ENCODE measurements around the gene ABHD17A.
"Not testable (repeated sequence)": the region's sequence is repeated elsewhere in the genome, so short reads cannot be mapped to it uniquely, and the experiment has no call there.

The ABHD17A gene

DNA sequence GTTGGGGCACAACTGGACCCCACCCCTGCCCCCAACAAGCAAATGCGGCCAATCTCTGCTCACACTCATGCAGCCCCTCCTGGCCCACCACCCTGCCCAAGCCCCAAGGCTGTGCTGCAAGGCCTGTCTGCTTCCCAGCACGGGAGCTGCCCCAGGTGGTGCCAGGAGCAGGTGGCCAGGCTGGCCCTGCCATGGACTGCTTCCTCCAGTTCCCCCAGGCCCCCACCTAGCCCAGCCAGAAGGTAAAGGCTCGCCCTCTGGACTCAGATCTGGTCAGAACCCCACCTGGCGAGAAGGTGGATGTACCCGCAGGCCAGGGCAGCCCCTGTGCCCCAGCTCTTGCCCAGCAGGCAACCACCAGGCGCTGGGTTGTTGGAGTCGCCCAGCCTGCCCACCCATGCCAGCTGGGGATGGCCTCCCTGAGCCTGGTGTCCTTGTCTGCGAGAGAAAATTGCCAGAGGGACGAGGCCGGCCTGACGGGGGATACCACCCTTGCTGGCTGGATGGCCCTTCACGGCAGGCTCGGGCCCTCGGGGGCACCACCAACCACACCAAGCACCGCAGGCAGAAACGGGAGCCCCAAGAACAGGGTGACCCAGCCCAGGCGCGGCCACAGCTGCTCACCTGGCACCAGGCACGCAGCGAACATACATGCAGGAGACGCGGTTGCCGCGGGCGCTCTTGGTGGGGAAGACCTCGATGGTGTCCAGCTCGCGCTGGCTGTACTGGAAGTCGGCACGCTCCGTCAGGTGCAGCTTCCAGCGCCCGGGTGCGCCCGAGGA lies 4.5 kb downstream of the ABHD17A start:
- no peak for DNase-seq

DNA sequence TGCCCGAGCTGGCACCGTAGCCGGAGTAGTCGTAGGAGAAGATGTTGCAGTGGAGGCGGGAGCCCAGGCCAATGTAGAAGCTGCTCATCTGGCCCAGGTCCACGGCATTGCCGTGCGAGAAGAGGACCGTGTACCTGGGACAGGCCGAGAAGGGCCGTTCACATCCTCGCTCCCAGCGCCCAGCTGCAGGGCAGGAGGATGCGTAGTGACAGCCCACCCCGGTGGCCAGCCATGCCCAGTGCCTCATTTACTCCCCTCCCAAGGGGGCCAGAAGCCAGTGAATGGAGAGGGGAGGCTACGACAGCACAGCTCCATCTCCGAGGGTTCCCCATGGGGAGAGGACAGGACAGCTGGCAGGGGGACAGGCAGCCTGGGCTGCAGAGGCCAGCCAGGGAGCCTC lies 5.3 kb downstream of the ABHD17A start:
- not testable (repeated sequence) for DNase-seq

DNA sequence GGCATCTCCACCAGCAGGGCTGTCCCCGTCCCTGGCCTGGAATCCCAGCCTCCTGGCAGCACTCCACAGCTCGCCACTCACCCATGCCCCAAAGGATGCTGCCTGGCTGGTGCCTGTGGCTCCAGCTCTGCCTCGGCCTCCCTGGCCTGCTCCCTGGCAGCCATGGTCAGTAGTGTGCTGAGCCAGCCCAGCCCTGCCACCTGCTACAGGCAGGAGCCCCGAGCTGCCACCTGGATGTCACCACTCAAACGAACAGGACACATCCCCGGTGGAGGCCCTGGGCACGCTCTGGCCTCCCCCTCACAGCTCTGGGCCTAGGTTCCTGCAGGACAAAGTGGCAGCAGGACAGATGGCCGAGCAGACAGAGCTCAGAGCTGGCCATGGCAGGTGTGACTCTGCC lies 6.7 kb downstream of the ABHD17A start:
- not testable (repeated sequence) for DNase-seq

DNA sequence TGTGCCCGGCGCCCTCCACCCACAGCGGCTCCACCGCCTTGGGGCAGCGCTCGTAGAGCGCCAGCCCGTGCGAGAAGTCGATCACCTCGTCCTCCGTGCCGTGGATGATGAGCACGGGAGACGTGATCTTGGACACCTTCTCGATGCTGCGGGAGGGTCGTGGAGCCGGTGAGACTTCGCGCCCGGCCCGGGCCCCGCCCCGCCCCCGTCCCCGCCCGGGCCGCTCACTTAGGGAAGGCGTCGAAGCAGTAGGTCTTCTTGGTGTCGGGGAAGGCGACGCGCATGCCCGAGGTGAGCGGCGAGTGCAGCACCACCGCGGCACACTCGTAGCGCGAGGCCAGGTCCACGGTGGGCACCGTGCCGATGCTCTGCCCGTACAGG lies 8.0 kb downstream of the ABHD17A start:
- not testable (repeated sequence) for DNase-seq

DNA sequence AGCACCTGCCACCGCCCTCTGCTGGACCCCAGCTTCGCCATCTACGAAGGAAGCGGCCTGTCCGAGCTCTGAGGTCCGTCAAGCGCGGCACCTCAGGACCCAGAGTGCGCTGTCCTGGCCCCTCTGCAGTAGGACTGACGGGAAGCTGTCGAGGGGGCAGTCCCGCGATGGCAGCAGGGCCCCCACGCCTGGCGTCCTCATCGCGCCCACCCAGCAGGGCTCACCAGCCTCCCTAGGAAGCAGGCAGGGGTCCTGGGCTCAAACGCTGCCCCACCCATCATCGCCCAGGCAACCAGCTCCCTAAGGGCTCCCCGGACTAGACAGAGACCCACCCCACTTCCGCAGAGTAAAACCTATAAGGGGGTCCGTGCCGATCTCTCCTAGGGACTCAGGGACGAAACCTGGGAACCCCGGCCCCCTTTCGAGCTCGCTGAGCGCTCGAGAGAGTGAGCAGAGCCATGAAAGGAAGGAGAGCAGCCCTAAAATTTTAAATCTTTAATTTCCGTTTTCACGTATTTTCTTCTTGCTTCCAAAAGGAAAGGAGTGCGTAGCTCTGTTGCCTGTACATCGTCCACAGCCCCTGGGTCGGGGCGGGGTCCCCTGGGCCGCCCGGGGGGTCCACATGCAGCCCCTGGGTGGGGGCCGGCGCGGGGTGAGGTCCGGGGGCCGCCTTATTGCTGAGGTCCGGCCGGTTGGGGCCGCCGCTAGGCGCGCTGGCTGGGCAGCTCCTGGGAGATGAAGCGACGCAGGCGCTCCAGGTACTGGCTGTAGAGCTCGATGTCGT lies 8.6 kb downstream of the ABHD17A start:
- not testable (repeated sequence) for DNase-seq

DNA sequence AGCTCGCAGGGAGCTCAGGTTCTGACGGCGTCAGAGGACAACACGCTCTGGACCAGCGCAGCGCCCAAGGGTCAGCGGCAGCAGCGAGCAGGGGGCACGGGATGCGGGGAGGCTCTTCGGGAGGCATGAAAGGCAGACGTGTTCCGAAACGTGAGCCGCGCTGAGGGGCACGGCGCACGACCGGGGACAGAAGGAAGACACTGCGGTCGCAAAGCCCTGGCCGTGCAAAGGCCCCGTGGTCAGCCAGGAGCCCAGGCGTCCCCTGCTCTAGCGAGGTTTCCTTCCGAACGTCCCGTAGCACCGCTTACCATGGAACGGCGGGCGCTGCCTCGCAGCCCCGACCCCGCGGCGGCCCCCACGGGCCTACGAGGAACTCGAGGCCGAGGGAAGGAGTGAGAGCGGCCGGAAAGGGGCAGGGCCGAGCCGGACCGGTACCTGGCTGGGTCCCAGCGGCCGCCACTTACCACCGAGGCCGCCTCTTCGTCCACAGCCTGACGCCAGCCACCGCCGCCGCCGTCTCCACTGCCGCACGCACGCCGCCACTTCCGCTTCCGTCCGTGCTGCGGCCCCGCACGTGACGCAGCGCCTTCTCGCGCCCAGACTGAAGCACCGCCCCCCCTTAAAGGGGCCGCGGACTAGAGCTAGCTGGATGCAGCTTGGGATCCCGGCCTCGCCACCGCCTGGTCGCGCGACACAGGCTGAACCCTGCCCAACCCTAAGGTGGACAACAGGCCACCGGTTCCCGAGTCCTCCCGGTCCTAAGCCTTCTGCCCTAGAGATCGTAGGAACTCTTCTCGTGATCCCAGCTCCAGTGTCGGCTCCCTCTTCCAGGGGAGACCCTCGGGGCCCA lies 9.4 kb downstream of the ABHD17A start:
- DNase-seq = peak; percentile 69

DNA sequence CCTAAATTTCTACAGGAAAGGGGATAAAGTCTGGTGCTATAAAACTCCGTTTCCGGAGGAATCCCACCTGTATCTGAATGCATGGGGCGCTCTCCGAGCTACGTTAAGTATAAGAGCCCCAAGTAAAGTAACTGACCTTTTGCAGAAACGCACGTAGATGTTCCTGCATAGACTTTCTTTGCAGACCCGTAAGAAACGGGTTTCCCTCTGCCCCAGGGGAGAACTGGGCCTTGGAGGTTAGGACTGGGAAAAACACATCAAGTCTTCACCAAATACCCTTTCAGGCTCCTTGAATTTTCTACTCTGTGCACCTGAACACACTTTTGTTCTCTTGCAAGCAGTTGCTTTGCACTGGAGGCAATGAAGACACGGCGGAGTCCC lies 10.0 kb downstream of the ABHD17A start:
- DNase-seq = not testable (repeated sequence)

DNA sequence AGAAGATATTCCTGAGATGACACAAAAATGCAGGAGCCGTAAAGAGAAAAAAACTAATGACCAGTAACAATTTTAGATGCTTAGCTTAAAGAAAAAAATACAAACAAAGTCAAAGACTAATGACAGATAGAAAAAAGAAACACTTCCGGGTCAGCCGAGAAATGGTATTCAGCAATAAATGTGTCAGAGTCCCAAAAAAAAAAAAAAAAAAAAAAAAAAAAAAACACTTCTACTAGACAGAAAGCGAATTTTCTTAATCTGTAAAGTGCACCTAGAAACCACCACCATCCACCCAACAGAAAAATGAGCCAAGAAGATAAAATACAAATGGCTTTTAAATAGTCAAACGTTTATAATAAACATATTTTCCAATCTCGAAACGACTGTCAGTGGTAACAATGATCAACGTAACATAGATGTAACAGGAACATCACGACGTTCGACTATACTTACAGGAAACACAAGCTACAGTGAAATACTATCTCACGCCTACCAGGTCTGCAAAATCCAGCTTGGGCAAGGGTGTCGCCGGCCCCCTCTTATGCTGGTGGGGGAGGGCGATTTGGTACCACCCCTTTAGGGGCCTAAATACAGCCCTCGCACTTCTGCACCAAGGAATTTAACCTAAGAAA lies 10.6 kb downstream of the ABHD17A start:
- DNase-seq = no peak

DNA sequence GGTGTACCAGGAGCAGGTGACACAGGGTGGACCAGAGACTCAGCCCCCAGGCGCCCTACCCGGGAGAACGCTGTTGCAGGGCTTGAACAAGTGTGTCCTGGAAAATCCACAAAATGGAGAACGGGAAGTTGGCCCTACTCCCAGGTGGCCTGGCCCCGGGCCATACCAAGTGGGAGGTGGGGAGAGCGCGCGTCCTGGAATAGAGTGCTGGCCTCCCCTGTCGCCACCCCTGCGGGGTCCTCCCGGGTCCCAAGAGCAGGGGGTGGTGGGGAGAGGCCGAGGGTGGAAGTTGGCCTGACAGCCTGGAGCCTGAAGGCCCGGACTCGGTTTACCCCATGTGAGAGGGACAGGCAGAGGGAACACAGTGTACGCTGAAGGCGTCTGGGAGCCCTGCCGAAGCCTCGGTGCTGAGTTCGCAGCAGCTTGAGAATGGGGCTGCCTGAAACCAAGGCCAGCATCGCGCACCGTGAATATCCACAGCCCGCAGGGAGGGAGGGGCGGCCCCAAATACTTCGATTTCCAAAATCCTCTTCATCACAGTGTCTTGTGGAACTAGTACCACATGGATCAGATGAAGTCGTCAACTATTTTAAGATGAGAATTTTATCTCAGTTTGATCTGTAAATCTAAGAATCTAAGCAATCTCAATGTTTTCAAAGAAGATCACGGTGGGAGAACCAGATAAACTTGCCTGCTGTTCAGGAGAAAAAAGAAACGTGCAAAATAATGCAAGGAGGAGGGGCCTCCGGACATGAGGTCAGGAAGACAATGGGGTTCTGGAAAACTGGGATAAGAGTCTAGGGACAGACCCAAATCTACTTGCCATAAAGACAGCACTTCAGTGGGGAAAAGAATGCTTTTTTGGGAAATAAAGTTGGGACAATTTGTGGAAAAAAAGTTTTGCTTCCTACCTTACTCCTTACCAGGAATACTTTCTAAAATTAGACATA lies 11.5 kb downstream of the ABHD17A start:
- DNase-seq = no peak

DNA sequence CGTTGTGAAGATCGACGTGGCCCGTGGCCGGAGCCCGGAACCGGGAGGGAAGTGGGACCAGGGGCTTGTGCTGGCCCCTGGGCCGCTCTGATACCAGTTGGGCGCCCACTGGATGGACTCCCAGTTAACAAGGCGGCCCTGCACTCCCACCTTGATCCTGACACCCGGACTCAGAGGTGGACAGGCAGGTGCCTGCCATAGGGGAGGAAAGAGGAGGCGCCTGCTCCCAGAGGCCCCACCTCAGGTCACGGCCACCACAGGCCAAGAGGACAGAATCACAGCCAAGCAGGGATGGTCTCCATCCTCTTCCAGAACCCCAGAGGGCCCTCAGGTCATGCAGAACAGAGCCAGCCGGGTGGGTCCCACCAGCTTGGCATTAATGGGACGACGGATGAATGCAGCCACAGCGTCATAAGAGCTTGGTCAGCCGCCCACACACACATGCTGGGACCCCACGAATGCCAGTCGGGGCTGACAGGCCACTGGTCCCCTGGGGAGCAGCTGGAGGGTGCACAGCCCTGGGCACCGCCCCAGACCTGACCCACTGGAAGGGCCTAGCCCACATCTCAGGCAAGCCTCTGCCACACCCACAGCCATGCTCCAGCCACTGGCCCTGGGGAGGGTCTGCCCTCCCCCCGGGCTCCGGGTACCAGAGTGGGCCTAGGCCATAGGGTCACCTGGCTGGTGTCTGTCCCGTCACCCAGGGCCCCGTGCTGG lies 12.3 kb downstream of the ABHD17A start:
- DNase-seq = no peak

DNA sequence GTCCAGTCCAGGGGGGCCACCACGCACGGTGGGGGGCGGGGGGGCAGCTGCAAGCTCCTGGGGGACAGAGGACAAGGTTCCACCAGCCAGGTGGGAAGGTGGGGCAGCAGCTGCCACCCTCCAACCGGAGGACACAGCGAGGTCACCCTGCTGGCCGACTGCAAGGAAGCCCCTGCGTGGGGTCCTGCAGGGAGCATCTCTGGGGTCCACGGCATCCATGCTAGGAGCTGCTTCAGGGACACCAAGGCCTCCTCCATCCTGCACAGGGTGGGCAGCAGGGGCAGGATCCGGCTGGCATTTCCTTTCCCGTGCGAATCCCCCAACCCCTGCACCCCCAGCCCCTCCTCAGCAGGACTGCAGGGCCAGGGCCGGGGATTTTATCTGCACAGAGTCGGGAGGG lies 13.7 kb downstream of the ABHD17A start:
- DNase-seq = no peak

DNA sequence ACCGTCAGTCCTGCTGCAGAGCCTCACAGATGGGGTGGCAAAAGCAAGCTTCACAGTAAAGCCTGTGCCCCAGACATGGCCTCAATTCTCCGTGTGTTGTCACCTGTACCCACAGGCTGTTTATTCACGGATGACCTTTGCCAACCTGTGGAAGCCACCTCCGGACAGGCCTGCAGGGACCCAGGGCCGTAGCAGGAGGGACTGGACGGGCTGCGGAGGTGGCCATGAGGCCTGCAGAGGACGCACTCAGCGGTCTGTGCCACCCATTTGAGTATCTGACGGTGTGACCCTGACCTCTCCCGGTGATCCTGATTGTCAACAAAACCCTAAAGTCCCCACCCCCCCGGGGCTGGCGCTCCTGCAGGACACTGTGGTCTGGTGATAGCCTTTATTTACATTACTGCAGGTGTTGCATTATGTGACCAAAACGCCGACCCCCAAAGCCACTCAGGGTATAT lies 14.1 kb downstream of the ABHD17A start:
- DNase-seq = no peak

DNA sequence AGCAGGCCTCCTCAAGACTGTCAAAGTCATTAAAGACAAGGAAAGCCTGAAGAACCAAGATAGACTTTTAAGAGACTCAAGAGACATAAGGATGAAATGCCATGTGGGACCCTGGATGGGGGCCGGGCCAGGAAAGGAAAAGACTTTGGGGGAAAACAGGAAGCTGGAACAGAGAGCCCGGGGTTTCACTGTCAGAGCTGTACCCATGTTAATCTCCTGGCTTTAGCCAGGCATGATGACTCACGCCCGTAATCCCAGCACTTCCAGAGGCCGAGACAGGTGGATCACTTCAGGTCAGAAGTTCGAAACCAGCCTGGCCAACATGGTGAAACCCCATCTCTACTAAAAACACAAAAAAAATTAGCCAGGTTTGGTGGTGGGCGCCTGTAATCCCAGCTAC lies 16.3 kb downstream of the ABHD17A start:
- no peak for DNase-seq

DNA sequence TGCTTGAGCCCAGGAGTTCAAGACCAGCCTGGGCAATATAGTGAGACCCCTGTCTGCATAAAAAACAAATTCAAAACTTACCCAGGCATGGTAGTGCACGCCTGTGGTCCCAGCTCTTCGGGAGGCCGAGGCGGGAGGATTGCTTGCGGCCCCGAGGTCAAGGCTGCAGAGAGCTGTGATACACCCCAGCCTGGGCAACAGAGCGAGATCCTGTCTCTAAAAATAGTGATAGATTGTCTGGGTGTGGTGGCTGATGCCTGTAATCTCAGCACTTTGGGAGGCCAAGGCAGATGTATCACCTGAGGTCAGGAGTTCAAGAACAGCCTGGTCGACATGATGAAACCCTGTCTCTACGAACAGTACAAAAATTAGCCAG lies 18.0 kb downstream of the ABHD17A start:
- no peak for DNase-seq

DNA sequence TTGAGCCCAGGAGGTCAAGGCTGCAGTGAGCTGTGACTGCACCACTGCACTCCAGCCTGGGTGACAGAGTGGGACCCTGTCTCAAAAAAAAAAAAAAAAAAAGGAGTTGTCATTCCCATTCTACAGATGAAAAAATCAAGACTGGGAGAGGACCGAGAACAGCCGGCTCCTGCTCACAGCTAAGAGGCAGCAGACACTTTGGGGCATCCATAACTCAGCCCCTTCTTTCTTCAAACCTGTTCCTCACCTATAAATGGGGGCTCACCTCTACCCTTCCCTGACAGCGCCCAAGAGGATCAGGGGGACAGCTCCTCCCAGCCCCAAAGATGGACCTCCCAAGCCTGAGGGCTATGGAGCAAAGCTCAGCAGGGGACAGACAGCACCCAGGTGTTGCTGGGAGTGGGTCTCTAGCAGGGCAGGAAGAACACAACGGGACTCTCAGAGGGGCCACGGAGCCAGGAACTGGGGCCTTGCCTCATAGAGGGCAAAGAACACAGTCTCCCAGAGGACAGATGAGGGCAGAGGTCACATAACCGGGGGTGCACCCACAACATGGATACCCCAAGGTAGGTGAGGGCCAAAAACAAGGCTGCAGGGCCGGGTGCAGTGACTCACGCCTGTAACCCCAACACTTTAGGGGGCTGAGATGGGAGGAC lies 18.5 kb downstream of the ABHD17A start:
- no peak for DNase-seq

DNA sequence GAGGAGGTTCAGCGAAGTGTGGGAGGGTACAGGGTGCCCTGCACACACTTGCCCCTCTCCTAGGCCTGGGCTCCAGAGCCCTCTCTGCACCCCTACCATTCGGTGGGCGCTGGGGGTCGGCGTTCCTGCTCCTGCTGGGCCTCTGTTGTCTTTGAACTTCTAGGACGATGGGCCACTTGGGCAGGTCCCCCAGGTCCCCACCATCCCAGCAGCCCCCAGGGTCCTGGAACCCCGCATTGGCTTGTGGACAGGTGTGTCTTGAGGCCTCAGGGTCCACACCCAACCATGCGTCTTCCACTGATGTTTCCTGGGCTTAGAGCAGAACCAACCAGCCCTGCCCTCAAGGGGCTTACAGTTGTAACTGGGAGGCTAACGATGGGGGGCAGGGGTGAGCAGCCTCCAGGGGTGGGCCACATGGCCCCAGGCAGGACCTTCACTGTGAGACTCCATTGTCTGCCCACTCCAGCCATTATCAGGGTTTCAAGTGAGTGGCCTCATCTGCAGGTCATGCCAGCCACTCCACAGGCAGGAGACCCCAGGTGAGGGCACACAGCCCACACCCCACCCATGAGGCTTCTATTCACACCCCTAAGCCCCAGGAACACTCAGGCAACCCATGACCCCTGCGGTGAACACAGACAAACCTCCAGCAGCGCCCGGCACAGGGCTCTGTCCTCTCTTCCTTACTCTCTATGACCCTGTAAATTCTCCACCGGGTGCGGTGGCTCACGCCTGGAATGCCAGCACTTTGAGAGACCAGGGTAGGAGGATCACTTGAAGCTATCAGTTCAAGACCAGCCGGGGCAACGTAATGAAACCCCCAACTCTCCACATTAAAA lies 19.9 kb downstream of the ABHD17A start:
- DNase-seq = no peak

DNA sequence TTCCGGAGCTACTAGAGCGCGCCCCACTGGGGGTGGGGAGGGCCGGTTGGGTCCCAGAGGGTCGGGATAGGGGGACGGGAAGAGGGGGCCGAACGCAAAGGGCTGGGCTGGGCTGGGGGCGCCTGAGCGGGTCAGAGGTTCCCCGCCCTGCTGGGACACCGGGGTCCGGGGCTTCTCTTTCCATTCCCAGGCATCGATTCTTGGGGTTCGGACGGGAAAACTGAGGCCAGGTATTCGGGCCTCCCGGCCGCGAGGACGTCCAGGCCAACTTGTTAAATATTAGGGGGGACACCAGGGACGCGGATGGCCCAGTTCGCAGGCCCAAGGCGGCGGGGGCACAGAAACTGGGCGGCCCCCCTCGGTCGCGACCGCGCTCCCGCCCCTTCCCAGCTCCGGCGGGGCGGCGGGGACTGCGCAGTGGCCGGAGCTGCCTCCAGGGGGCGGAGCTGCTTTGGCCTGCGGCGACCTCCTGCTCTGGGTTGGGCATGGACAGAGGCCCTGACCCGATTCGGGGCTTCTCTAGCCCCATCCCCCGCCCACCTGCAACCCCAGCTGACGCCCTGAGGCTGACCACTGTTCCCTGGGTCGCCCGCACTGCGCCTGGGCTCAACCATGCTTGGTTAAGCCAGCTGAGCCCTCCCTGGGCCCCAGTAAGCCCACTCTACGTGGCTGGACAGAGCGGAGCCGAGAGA lies 20.7 kb downstream of the ABHD17A start:
- no peak for DNase-seq

DNA sequence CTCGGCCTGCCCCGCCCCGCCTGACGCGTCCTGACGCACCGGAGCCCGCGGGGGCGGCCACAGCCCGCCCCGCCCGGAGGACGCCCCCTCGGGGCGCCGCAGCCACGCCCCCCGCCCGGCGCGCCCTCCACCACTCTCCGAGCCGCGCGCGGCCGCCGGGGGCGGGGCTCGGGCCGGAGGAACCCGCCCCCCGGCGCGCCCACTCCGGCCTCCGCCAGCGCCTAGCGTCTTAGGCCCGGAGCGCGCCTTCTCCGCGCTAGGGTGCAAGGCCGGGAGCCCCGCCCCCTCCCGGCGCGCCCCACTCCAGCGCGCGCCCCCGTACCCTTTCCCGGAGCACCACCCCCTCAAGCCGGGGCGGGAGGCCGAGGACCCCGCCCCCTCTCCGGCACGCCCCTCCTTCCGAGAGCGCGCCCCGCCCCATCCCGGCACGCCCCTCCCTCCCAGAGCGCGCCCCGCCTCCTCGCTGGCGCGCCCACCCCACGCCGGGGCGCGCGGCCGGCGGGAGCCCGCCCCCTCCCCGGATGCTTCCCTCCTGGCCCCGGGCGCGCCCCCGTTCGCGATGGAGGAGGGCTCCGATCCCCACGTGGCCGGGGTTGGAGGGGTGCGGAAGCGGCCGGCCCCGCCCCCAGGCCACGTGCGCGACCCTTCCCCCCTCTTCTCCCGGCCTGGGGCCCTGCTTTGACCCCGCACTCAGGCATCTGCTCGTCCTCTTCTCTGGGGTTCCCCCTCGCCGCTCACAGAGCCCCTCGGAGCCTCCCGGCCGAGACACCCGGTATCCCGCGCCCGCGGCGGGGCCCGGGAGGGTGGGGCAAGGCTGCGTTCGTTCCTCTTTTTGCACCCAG lies 21.4 kb downstream of the ABHD17A start:
- peak; percentile 76 for DNase-seq
